CD4-positive, alpha-beta T cell treated with Interleukin-4 for 1 hour (primary cell): ENCODE data around the gene SLC25A22.

ENCODE experiments used
- DNase-seq, 2 donors: peaks; one replicate each; pipeline ENCODE4 v3.0.0-alpha.2; 2020 to 2022

Gene SLC25A22

DNA sequence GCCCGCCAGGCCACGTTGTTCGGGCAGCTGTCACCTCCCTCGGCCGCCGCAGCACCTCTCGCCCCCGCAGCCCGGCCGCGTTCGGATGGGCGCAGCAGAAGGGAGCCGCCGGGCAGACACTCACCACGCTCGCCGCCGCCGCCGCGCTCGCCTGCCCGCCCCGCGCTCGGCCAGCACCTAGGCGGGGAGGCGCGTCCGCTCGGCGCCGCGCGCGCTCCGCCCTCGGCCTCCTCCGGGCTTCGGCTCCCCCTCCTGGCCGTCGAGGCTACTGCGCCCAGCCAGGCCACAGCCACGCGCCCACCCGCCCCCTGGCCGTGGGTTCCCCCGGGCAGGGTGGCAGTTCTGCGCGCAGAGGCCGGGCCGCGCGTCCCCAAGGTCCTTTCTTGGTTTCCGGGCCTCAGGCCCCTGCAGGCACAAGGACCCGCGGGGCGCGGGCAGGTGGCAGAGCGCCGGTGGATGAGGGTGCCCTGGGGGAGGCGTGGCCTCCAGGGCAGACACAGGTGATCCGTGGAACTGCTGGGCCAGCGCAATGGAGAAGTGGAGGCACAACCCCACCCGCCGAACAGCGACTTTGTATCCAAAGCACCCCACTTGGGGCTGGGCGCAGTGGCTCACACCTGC, at the start of gene SLC25A22:
Gene SLC25A22 (minus strand): TSS at position 189 of the 621 bp plus-strand sequence. CDS start 3,275 bp downstream, outside the sequence.
- DNase-seq = peak; percentile 79 to 84

DNA sequence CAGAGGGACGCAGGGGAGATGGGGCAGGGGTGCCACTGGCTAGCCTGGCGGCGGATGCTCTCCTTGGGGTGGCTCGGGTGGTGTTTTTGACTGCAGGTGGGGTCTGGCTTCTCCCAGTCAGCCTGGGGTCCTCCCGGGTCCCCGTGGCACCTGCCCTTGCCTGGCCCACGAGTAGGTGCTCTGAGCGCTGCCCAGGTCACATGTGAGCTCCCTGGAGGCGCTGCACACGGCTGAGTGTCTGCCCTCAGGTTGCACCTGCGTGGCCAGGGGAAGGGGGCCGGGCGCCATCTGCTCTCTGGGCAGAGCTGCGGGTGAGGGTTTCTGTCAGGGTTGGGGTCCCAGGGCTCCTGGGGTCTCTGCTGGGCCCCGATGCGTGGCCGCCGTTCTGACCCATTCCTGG, 49.8 kb upstream of the SLC25A22 start:
- DNase-seq = no peak

- no peak for DNase-seq
These were observed 48.5 kb upstream of the SLC25A22 start for GRCh38 chr11:846496-847098.

GRCh38 chr11:845872-846495, 47.9 kb upstream of the SLC25A22 start:
- DNase-seq = no peak

DNA sequence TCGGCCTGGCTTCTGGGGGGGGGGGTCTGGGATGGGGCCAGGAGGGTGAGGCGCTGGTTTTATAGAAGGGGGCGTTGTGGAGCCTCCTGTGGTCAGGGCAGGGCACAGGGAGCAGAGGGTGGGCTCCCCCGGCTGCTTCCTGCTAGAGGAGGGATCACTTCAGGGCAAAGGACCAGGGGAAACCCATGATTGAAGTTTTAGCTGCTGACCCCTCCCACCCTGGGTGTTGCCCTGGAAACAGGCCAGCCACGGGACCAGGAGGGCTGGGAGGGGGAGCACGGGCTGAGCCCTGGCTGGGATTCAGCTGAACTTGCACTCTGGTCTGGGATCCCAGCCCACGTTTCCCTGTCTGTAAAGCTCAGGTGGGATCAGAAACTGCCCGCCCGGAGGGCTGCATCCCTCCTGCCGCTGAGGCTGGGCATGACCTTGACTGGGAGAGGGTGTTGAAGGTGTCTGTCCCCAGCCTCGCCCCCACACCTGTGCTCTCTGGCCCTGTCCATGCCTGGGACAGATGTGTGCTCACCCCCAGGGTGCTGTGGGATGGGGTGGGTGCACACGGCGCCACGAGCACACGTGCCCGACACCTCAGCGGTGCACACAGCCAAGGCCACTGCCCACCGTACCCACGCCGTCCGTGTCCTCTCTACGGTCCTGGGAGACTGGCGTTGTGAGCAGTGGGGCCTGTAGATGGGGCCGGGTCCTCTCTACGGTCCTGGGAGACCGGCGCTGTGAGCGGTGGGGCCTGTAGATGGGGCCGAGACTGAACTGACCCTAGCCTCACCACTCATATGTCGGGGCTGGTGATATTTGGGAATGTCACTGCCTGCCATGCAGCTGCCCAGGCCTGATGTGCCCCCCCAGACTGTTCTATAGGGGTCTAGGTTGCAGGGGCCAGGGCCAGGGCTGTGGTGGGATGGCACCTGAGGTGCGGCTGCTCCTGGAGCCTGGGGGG, 46.9 kb upstream of the SLC25A22 start:
- peak in 1 of 2 donors; percentile 61 for DNase-seq

DNA sequence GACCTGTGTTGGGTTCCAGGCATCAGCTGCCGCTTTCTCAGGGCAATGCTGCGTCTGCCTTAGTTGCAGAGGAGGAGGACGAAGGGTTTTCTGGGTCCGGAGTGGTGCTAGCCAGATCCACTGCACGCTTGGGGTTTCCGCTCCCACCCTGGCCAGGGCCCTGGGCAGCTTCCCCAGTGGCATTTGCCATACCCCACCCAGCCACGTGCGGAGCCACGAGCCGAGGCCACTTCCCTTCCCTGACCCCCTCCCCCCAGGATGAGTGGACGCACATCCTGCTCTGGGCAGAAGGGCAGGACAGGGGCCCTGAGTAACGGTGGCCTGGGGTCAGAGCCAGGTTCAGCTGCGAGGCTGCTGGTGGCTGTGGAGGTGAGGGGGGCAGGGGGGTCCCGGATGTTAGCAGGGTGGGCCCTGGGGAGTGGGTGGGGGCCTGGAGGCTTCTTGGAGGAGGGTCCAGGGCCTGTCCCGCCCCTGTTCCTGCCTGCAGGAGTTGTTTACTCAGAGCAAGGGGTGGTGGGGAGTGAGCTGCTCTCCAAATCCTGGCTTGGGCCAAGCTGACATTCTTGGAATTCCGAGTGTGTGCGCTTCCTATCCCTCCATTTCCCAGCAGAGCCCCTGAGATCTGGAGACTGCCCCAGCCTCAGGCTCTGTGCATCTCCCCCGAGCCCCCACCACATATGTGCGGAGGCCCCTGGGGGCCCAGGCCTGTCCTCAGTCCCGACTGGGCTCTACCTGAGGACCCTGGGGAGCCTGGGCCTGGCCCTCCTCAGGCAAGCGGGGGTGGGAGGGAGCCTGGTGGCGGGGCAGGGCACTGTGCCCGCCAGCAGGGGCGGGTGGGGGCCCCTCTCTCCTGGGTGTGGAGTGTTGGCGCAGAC, 46.0 kb upstream of the SLC25A22 start:
- DNase-seq = peak in 1 of 2 donors; percentile 67

GRCh38 chr11:843086-843734, 45.1 kb upstream of the SLC25A22 start:
- no peak for DNase-seq

DNA sequence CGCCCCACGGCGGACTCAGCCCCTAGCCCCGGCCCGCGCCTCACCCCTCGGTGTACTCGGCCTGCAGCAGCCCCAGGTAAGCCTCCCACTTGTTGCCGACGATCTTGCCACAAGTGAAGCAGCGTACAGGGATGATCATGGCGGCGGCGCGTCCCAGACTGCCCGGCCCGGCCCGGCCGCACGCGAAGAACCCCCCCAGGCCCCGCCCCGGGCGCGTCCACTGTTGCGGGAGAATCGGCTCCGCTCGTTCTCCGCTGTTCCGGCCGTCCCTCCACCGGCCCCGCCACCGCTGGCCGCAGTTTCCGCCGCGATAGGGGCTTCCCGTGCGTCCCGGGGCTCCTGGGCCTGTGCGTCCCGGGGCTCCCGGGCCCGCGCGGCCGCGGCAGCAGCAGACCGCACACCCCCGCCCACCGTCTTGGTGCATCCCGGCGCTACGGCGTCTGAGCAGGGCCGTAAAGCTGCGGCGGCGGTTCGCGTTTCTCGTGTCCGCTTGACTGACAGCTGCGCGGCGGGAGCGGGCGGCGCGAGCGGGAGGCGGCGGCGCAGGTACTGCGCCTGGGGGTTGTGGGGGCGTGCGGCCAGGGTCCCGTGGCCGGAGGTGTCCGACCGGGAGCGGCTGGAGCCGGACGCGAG, 44.4 kb upstream of the SLC25A22 start, which contains the start of the genes POLR2L and TSPAN4:
Gene POLR2L (minus strand): TSS at position 160 of the 633 bp plus-strand sequence. CDS start 21 bp downstream, at position 139.
Gene TSPAN4 (plus strand): TSS at position 483 of the 633 bp plus-strand sequence. CDS start 7,453 bp downstream, outside the sequence.
- peak; percentile 85 to 90 for DNase-seq

- no peak for DNase-seq
These were observed 43.9 kb upstream of the SLC25A22 start for GRCh38 chr11:841981-842369.

DNA sequence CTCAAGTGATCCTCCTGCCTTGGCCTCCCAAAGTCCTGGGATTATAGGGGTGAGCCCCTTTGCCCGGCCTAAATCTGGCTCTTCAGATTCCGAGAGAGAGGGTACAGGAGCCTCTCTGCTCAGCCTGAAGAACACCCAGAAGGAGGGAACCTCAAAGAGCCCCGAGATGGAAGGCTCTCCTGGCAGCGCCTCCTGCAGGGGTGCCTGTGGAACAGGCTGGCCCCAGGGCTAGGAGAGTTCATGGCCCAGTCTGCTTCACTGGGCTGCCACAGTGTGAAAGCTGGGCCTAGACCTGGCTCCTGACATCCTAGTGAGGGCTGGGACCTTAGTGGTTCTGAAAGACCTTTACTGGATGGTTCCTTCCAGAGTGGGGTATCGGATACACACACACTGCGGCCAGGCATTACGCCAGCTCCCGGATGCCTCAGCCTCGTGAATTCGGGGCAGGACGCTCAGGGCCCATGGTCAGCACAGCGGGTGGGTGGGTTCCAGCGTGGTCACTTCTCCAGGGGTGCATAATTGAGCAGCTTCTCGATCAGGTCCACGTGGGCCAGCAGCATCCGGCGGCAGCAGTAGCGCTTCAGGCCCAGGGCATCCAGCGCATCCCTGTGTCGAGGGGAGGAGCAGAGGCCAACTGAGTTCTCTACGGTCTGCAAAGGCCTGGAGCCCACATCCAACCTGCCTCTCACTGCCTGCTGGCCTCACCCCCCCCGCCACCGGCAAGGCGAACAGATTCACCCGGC, 42.0 kb upstream of the SLC25A22 start:
- no peak for DNase-seq

DNA sequence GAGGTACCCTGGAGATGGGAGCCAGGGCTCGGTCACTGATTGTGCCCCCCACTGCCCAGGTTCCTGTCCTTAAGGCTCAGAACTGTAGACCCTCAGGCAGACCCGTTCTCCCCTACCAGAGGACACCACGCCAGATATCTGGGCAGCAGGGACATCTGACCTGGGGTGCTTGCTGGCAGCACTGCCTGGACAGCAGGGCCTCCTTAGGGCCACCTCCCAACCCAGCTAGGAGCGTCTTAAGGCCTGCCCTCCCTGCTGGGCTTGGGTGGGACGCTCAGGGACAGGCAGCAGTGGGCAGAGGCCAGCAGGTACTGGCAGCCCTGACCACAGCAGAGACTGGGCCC, 41.2 kb upstream of the SLC25A22 start:
- DNase-seq = no peak

GRCh38 chr11:838441-839279, 40.6 kb upstream of the SLC25A22 start:
- no peak for DNase-seq

- no peak for DNase-seq
These were observed 39.9 kb upstream of the SLC25A22 start for GRCh38 chr11:837990-838307.

DNA sequence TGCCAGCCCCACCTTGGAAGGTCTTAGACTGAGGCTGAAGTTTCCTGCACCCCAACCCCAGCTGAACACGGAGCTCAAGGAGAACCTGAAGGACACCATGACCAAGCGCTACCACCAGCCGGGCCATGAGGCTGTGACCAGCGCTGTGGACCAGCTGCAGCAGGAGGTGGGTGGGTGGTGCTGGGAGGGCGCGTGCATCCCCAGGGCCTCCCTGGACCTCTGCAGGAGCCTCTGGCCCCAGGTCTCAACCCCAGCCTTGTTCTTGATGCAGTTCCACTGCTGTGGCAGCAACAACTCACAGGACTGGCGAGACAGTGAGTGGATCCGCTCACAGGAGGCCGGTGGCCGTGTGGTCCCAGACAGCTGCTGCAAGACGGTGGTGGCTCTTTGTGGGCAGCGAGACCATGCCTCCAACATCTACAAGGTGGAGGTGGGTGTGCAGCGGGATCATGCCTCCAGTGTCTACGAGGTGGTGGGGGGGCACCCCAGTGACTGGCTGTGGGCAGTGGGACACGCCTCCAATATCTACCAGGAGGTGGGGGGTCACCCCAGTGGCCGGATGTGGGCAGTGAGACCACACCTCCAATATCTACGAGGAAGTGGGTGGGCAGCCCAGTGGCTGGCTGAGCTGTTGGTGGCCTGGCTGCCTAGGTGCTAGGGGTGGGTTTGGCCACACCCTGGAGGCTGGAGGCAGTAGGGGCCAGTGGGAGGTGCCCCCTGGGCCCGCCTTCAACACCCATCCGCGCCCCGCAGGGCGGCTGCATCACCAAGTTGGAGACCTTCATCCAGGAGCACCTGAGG, 39.3 kb upstream of the SLC25A22 start:
- DNase-seq = no peak

DNA sequence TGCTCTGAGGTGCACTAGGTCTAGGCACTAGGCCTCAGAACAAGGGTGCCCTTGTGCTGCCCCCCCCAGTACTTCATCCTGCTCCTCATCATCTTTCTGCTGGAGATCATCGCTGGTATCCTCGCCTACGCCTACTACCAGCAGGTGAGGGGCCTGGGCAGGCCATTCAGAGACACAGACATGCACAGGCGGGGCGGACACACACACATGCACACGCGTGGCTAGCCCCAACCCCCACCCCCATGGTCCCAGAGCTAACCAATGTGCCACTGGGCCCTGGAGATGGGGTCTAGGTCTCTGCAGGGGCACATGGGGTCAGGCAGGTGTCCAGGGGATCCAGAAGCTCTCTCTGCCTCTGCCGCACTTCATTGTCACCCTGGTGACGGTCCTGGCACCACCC, 38.6 kb upstream of the SLC25A22 start:
- DNase-seq = no peak

DNA sequence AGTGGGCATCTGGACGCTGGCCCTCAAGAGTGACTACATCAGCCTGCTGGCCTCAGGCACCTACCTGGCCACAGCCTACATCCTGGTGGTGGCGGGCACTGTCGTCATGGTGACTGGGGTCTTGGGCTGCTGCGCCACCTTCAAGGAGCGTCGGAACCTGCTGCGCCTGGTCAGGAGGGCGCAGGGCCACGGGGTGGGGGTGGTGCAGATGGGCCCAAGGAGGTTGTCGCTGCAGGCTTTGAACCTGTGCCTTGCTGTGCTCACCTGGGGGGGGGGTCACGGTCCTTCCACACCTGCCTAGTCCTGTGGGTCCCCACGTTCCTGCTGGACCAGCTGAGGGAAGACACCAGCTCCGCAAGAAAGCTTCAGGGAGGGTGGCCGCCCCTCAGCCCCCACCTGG, 38.2 kb upstream of the SLC25A22 start:
- no peak for DNase-seq

DNA sequence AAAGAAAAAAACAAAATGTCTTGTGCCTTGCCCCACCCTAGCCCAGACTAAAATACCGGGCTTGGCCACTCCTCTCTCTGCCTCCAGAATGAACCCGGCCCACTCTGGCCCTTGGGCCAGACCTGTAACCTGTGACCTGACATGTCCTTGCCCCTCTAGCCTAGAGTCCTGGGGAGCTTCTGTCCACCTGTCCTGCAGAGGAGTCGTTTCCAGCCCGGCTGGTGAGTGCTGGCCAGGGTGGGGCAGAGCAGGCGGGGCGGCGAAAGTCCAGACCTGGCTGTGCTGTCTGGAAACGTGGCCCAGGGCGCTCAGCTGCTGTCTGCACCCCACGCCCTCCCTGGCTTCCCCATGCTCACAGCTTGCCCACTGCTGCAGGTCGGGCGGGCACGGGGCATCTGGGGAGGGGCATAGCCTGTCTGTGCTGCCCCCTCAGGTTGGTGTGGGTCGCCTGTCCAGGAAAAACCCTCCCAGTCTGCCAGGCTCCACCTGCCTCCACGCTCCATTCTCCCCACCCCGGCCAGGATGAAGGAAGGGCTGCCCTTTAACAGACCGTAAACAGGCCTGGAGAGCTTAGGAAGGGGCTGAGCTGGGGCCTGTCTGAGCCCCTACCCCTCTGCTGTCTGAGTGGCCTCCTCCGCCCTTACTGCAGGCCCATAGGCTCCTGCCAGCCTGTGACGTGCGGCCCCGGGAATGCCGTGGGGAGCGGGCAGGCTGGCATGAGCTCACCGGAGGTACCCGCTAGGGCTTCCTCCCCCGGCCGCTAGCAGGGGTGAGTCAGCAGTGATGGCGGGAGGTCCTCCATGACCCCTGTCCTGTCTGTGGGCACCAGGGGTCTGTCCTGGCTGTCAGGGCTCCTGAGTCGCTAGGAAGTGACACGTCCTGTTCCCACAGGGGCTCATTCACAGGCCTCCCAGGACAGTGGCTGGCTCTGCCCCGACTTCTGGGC, 36.6 kb upstream of the SLC25A22 start:
- no peak for DNase-seq
